Gastrocnemius medialis (tissue), 4 donors: ENCODE data around the gene AUTS2. TPM values are rescaled to one million over a fixed set of nuclear protein-coding genes. Genes with fewer than 3 reads are reported as not detected.

Experiments
- ATAC-seq, 2 donors: fragments of 150-250 bp; one replicate each; pipeline ENCODE4 v1.9.1; 2016
- DNase-seq, 2 donors: peaks; one replicate each; pipeline ENCODE4 v3.0.0-alpha.2; 2019
- H3K27ac ChIP-seq, 4 donors: fragments of 200-600 bp; sonication (generic); 1 replicate in 1 of 4; 2 replicates in 3 of 4; pipeline ENCODE4 v1.5.1; 2016 to 2018; ENCODE audit warnings: mild to moderate bottlenecking in 2 of 4, moderate library complexity in 1 of 4
- H3K27me3 ChIP-seq, 3 donors: fragments of 200-600 bp; sonication (generic) in 2 of 3; 1 replicate in 1 of 3; 2 replicates in 2 of 3; pipeline versions ENCODE4 v1.5.1 to v1.6.0; 2016 to 2019; ENCODE audit warnings: mild to moderate bottlenecking in 1 of 3, moderate library complexity in 1 of 3
- H3K36me3 ChIP-seq, 2 donors: fragments of 200-600 bp; sonication (generic) in 1 of 2; one replicate each; pipeline ENCODE4 v1.5.1; 2017 to 2018
- H3K4me1 ChIP-seq, 2 donors: fragments of 200-600 bp; sonication (generic) in 1 of 2; one replicate each; pipeline ENCODE4 v1.5.1; 2016 to 2017; ENCODE audit warnings: mild to moderate bottlenecking in 2 of 2
- H3K4me3 ChIP-seq, 4 donors: fragments of 200-600 bp; sonication (generic) in 3 of 4; 1 replicate in 1 of 4; 2 replicates in 3 of 4; pipeline ENCODE4 v1.5.1; 2016 to 2019; ENCODE audit warnings: mild to moderate bottlenecking in 2 of 4
- H3K9me3 ChIP-seq, 3 donors: fragments of 200-600 bp; sonication (generic) in 2 of 3; 1 replicate in 1 of 3; 2 replicates in 2 of 3; pipeline ENCODE4 v1.5.1; 2016 to 2019
- POLR2A ChIP-seq, 2 donors: fragments of 450-650 bp; IDR thresholded peaks; one replicate each; pipeline ENCODE4 v1.6.1; 2017; ENCODE audit warnings: antibody characterized with exemption in 2 of 2, mild to moderate bottlenecking in 2 of 2, moderate library complexity in 2 of 2
- in situ Hi-C, 4 donors: fragments of 200-750 bp; cut with MboI; loops; one replicate each; pipeline versions ENCODE4 v1.15.0 to v1.8.0; 2017; ENCODE audit warnings: low sequenced_read_pairs in 4 of 4
- intact Hi-C: fragments of 100-400 bp; cut with DNase I; formaldehyde crosslinking; loops from one replicate; pipeline ENCODE4 v1.15.1; 2023; ENCODE audit warnings: low total_unique reads
- total RNA-seq, 4 donors: library from RNA; depleted of rRNA; stranded (reverse); fragments of >200 nt; gene quantifications; one replicate each; pipeline versions ENCODE4 v1.1.0 to v1.2.3, GENCODE V29; 2016
- TF ChIP-seq, protein P1 (sequence below), 5 experiments: fragments of 450-650 bp in 3 of 5; fragments of 200-600 bp in 2 of 5; sonication (generic) in 2 of 5; IDR thresholded peaks in 4 of 5; conservative IDR thresholded peaks in 1 of 5; 1 replicate in 4 of 5; 2 replicates in 1 of 5; pipeline ENCODE4 v1.5.1; 2016 to 2019; ENCODE audit warnings: antibody characterized with exemption in 5 of 5, mild to moderate bottlenecking in 3 of 5, moderate library complexity in 3 of 5

Gene AUTS2
- total RNA-seq, 4 donors from 2014 or later = 2.5 to 16.2 (median 8.5) TPM

- in situ Hi-C loops = no loop called here
- DNase-seq (no peak), ATAC-seq (peak in 1 of 2 donors; percentile 58)
- Histone ChIP-seq H3K4me3 (no peak overlapping the region), H3K4me1 (peaks cover 6 to 16% of the 10 kb centered on the region in 2 donors), H3K27me3 (no peaks in the 10 kb centered on the region), H3K27ac (no peak overlapping the region), H3K9me3 (no peaks in the 10 kb centered on the region), H3K36me3 (no peaks in the 10 kb centered on the region)
- intact Hi-C loops = no loop called here
- TF ChIP-seq POLR2A (IDR thresholded peaks at IDR 0.05) = no peak
- TF ChIP-seq, protein P1, sequence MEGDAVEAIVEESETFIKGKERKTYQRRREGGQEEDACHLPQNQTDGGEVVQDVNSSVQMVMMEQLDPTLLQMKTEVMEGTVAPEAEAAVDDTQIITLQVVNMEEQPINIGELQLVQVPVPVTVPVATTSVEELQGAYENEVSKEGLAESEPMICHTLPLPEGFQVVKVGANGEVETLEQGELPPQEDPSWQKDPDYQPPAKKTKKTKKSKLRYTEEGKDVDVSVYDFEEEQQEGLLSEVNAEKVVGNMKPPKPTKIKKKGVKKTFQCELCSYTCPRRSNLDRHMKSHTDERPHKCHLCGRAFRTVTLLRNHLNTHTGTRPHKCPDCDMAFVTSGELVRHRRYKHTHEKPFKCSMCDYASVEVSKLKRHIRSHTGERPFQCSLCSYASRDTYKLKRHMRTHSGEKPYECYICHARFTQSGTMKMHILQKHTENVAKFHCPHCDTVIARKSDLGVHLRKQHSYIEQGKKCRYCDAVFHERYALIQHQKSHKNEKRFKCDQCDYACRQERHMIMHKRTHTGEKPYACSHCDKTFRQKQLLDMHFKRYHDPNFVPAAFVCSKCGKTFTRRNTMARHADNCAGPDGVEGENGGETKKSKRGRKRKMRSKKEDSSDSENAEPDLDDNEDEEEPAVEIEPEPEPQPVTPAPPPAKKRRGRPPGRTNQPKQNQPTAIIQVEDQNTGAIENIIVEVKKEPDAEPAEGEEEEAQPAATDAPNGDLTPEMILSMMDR (IDR thresholded peaks at IDR 0.05 in 4 of 5, conservative IDR thresholded peaks at IDR 0.05 in 1 of 5) = no peak
These were observed 202.2 kb downstream of the AUTS2 start for GRCh38 chr7:69800495-69800894.

DNA sequence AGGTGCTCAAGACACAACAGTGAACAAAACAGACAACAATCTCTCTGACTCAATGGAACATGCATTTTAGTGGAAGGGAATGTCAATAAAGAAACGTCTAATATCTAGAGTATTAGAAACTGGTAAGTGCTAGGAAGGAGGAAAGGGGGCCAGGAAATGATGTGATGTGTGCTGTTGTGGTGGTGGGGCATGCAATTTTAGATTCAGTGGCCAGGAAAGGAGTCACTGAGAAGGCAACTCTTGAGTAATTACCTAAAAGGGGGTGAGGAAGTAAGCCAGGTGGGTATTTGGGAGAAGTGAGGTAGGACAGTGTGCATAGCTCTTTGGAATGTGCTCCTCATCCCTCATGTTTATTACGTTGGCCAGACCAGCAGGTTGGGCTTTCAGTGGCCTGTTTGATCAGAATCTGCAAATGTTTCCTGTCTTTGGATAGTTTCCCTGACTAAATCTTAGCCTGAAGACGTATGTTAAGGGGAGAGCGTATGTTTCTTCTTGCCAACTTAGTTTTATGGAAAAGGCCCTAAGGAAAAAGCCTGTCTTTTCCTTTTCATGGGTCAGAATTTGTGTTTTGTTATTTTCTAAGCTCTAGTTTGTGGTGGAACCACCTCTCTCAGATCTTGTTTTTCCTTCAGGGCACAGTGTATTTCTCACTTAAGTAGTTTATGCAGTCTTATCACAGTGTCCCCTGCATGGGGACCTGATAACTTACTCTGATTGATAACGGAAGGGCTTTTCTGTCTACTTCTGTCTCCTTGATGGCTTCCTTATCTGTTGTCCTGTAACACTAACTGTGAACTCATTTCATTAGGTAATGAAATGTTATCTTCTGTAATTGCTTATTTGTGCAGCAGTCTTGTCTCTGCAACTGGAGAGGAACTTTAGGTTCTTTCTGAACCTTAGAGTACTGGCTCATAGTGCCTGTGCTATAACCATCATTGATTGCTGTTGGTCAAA is 203.7 kb downstream of the AUTS2 start:
- Histone ChIP-seq H3K9me3 (no peaks in the 10 kb centered on the region), H3K27ac (no peak overlapping the region), H3K4me1 (peaks cover 6 to 16% of the 10 kb centered on the region in 2 donors), H3K27me3 (no peaks in the 10 kb centered on the region), H3K36me3 (no peaks in the 10 kb centered on the region), H3K4me3 (no peak overlapping the region)
- ATAC-seq = no peak
- no peak for DNase-seq
- intact Hi-C loops = no loop called here
- in situ Hi-C loops = no loop called here
- TF ChIP-seq, protein P1 (IDR thresholded peaks at IDR 0.05 in 4 of 5, conservative IDR thresholded peaks at IDR 0.05 in 1 of 5) = no peak
- no peak for TF ChIP-seq POLR2A (IDR thresholded peaks at IDR 0.05)

- no peak for ATAC-seq
- Histone ChIP-seq H3K36me3 (no peaks in the 10 kb centered on the region), H3K4me3 (no peak overlapping the region), H3K27ac (no peak overlapping the region), H3K4me1 (peaks cover 6 to 16% of the 10 kb centered on the region in 2 donors), H3K27me3 (no peaks in the 10 kb centered on the region), H3K9me3 (no peaks in the 10 kb centered on the region)
- no peak for TF ChIP-seq POLR2A (IDR thresholded peaks at IDR 0.05)
- TF ChIP-seq, protein P1 (IDR thresholded peaks at IDR 0.05 in 4 of 5, conservative IDR thresholded peaks at IDR 0.05 in 1 of 5) = no peak
- intact Hi-C loops = no loop called here
- no peak for DNase-seq
- in situ Hi-C loops = no loop called here
These were observed 205.6 kb downstream of the AUTS2 start for GRCh38 chr7:69803699-69804516.

GRCh38 chr7:69804962-69805361 is 206.7 kb downstream of the AUTS2 start:
- intact Hi-C loops = no loop called here
- DNase-seq (no peak), ATAC-seq (no peak)
- Histone ChIP-seq H3K27me3 (no peaks in the 10 kb centered on the region), H3K36me3 (no peaks in the 10 kb centered on the region), H3K4me3 (no peak overlapping the region), H3K4me1 (peaks cover 6 to 16% of the 10 kb centered on the region in 2 donors), H3K27ac (no peak overlapping the region), H3K9me3 (no peaks in the 10 kb centered on the region)
- in situ Hi-C loops = no loop called here
- TF ChIP-seq, protein P1 (IDR thresholded peaks at IDR 0.05 in 4 of 5, conservative IDR thresholded peaks at IDR 0.05 in 1 of 5) = no peak
- TF ChIP-seq POLR2A (IDR thresholded peaks at IDR 0.05) = no peak
